Measurements from ENCODE around the gene VN1R2. TPM values are rescaled to one million over a fixed set of nuclear protein-coding genes. Genes with fewer than 3 reads are reported as not detected.
"Not testable (repeated sequence)": the region's sequence is repeated elsewhere in the genome, so short reads cannot be mapped to it uniquely, and the experiment has no call there.

Gene VN1R2
- total and polyA plus RNA-seq, 3 donors from 2014 or later = 0.25 to 1.2 TPM; not detected in 1

DNA sequence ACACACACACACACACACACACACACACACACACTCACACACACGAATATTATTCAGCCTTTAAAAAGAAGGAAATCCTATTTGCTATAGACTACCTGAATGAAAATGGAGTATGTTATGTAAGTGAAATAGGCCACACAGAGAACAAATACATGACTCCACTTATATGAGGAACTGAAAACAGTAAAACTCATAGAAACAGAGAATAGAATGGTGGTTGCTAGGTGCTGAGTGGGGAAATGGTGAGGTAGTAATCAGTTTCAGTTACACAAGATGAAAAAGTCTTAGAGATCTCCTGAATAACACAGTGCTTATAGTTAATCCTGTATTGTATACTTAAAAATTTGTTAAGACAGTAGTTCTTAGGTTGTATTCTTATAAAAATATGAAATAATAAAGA is 11.6 kb upstream of the VN1R2 start:
- TF ChIP-seq POLR2A (IDR thresholded peaks at IDR 0.05) = no peak
- TF ChIP-seq, protein P1, sequence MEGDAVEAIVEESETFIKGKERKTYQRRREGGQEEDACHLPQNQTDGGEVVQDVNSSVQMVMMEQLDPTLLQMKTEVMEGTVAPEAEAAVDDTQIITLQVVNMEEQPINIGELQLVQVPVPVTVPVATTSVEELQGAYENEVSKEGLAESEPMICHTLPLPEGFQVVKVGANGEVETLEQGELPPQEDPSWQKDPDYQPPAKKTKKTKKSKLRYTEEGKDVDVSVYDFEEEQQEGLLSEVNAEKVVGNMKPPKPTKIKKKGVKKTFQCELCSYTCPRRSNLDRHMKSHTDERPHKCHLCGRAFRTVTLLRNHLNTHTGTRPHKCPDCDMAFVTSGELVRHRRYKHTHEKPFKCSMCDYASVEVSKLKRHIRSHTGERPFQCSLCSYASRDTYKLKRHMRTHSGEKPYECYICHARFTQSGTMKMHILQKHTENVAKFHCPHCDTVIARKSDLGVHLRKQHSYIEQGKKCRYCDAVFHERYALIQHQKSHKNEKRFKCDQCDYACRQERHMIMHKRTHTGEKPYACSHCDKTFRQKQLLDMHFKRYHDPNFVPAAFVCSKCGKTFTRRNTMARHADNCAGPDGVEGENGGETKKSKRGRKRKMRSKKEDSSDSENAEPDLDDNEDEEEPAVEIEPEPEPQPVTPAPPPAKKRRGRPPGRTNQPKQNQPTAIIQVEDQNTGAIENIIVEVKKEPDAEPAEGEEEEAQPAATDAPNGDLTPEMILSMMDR (IDR thresholded peaks at IDR 0.05) = no peak
- Histone ChIP-seq H3K27ac (no peak overlapping the region), H3K4me1 (no peaks in the 10 kb centered on the region), H3K4me3 (no peak overlapping the region), H3K9me3 (no peaks in the 10 kb centered on the region), H3K27me3 (no peaks in the 10 kb centered on the region), H3K36me3 (ENCODE audit: low read depth, missing control alignments) (no peaks in the 10 kb centered on the region)
- 90 to 94% methylated on average over 1 of the region's 1 CpG for WGBS, 2 donors
- DNase-seq = no peak
- intact Hi-C loops (cut with DNase I; ENCODE audit: low total_unique reads) = no loop called here

DNA sequence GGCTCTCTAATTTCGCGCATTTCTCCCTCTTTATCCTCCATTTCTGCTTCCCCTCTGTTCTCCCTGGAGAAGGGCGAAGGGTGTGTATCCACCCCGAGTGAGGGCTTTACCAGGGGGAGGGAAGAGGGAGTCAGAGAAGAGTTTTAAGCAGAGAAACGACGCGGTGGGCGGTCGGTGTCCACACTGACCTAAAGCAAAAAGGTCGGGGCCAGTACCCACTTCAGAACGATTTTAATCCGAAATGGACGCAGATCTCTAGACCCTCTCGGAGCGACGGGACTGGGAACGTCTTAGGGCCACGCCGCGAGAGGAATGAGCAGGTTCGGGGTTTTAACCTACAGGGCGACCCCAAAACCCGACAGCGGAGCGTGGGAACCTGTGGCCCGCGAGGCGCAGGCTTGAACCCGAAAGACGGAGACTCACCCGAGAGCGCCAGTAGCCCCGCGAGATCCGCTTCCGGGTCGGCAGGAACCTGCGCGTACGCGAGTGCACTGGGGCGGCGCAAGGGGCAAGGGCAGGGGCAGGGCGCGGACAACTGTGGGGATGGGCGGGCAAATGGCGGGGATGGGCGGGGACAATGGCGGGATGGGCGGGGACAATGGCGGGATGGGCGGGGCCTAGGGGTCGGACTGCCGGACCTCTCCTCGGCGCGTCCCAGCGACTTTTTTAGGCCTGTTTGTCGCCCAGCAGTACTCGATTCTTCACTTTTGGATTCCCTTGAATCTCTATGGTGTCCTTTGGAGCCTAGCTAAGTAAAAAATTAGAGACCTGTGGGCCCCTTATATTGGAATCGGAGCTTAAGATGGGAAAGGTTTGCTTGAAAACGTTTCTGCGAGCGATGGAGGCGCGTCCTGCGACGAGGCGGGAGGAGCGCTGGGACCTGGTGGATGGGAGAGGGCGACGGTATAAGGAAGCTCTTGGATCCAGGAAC is 3.4 kb upstream of the VN1R2 start, which contains the start of gene ZNF677:
Gene ZNF677 (minus strand): TSS at position 463 of the 931 bp plus-strand sequence. CDS start 3,323 bp downstream, outside the sequence.
- Histone ChIP-seq H3K4me1 (no peaks in the 10 kb centered on the region), H3K9me3 (no peaks in the 10 kb centered on the region), H3K27ac (peak within 1 kb of the TSS; percentile 84), H3K27me3 (no peaks in the 10 kb centered on the region), H3K4me3 (peak within 1 kb of the TSS; percentile 61 to 92), H3K36me3 (ENCODE audit: low read depth, missing control alignments) (no peaks in the 10 kb centered on the region)
- WGBS, 2 donors = 1% methylated on average over 56 to 70 of the region's 72 CpGs
- intact Hi-C loops (cut with DNase I; ENCODE audit: low total_unique reads) = no loop called here
- DNase-seq = peak; percentile 96
- TF ChIP-seq, protein P1 (IDR thresholded peaks at IDR 0.05) = no peak
- no peak for TF ChIP-seq POLR2A (IDR thresholded peaks at IDR 0.05)

DNA sequence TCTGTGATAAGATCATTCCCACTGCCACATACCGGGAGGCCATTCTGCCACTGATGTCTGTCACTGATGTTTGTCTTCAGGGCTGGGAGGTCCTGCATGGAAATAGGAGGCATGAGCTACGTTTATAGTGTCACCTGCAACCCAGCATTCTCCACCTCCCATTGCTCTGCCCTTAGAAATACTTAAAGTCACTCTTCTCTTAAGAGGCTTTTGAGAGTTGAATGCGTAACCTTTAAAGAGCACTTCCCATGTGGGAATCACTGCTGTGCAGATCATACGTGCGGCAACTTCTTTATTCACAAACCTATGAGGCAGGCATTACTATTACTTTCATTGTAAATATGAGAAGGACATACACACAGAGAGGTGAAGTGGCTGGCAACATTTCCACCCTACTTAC is 9.5 kb downstream of the VN1R2 start, which contains the start of gene VN1R4:
Gene VN1R4 (minus strand): TSS at position 101 of the 400 bp plus-strand sequence. CDS start 58 bp downstream, at position 43.
- 76 to 94% methylated on average over 4 to 5 of the region's 5 CpGs for WGBS, 2 donors
- H3K36me3 ChIP-seq (ENCODE audit: low read depth, missing control alignments); H3K4me3 ChIP-seq; H3K27ac ChIP-seq; H3K9me3 ChIP-seq; H3K27me3 ChIP-seq; intact Hi-C loops (cut with DNase I; ENCODE audit: low total_unique reads); H3K4me1 ChIP-seq; DNase-seq: not testable (repeated sequence)

DNA sequence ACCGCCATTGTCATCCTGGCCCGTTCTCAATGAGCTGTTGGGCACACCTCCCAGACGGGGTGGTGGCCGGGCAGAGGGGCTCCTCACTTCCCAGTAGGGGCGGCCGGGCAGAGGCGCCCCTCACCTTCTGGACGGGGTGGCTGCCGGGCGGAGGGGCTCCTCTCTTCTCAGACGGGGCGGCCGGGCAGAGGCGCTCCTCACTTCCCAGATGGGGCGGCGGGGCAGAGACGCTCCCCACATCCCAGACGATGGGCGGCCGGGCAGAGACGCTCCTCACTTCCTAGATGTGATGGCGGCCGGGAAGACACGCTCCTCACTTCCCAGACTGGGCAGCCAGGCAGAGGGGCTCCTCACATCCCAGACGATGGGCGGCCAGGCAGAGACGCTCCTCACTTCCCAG is 11.8 kb downstream of the VN1R2 start:
- DNase-seq; H3K4me1 ChIP-seq; H3K36me3 ChIP-seq (ENCODE audit: low read depth, missing control alignments); H3K4me3 ChIP-seq; intact Hi-C loops (cut with DNase I; ENCODE audit: low total_unique reads); H3K9me3 ChIP-seq; H3K27me3 ChIP-seq; H3K27ac ChIP-seq: not testable (repeated sequence)
- 62 to 86% methylated on average over 6 to 26 of the region's 27 CpGs for WGBS, 2 donors

DNA sequence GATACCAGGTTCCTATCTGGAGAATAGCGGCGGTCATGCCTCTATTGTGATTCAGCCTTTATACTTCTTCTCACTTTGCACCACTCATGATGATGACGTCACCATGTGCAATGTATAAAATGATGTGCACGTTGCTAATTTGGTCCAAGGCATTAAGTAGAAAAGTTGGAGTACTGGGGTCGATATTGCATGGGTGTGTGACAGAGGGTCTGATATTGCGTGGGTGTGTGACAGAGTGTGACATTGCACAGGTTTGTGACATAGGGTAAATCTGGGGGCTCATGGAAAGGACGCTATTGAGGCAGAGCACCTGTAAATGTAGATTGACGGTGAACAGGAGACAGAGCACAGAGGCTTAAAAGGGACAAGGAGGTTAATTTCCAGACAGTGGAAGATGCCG is 14.0 kb downstream of the VN1R2 start:
- WGBS, 2 donors = 80 to 93% methylated on average over 9 of the region's 9 CpGs
- Histone ChIP-seq H3K4me1 (no peaks in the 10 kb centered on the region), H3K9me3 (no peaks in the 10 kb centered on the region), H3K36me3 (ENCODE audit: low read depth, missing control alignments) (no peaks in the 10 kb centered on the region), H3K4me3 (no peak overlapping the region), H3K27me3 (no peaks in the 10 kb centered on the region), H3K27ac (no peak overlapping the region)
- intact Hi-C loops (cut with DNase I; ENCODE audit: low total_unique reads) = no loop called here
- no peak for TF ChIP-seq POLR2A (IDR thresholded peaks at IDR 0.05)
- TF ChIP-seq, protein P1 (IDR thresholded peaks at IDR 0.05) = no peak
- no peak for DNase-seq
